Stimulated activated CD8-positive, alpha-beta memory T cell treated with anti-CD3 and anti-CD28 coated beads, Interleukin-7, amount 100 ng/mL, for 24 hours (primary cell): Measurements from ENCODE around the gene UNC119.

Experiments used
- DNase-seq: peaks from one replicate; pipeline ENCODE4 v3.0.0-alpha.2; 2020; ENCODE audit warnings: low read depth

The UNC119 gene

DNA sequence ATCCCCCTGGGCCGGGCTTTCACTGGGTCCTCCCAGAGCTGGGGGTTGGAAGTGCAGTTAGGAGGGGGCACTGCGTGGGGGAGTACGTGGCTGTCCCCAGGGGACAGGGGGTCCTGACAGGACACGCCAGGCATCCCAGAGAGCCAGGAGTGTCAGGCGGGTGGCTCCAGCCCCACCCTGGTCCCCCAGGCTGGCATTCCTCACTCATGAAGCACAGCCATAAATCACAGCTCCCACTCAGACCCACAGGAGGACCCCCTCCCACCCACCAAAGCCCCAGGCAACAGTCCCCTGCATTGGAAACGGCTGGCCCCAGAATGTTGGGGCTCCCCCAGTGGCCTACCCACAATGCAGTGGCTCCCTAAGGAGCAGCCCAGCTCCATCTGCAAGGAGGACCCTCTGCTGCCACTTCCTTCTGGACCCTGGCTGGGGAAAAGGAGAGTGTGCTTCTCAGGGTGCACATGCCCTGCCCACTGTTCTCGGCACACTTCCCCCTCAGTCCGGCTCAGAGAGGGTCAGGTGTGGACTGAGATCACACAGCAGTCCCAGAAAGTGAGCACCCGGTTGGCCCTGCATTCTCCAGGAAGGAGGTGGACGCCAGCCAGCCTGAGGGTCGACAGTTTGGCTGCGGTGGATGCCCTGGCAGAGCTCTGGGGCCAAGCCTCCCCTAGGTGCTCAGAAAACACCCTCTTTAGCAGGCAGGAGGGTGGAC, 53.6 kb downstream of the UNC119 start:
- DNase-seq, result no peak

- DNase-seq, result no peak
Measured at GRCh38 chr17:28497931-28498330, 54.5 kb downstream of the UNC119 start.
